GM10847 (cell line): Measurements from ENCODE around the gene FLT3.

Experiments used
- POLR2A ChIP-seq: IDR thresholded peaks from 2 replicates; pipeline ENCODE4 v1.6.1; 2011; ENCODE audit not compliant: insufficient read length; ENCODE audit errors: extremely low read depth

The FLT3 gene

GRCh38 chr13:28031220-28031895, 69.0 kb downstream of the FLT3 start:
- no peak for TF ChIP-seq POLR2A

GRCh38 chr13:28027607-28028364, 72.6 kb downstream of the FLT3 start:
- no peak for TF ChIP-seq POLR2A

GRCh38 chr13:28027071-28027470, 73.3 kb downstream of the FLT3 start:
- no peak for TF ChIP-seq POLR2A

GRCh38 chr13:28026508-28026907, 73.9 kb downstream of the FLT3 start:
- TF ChIP-seq POLR2A = no peak

GRCh38 chr13:28022848-28023518, 77.4 kb downstream of the FLT3 start:
- no peak for TF ChIP-seq POLR2A

- no peak for TF ChIP-seq POLR2A
Measured at GRCh38 chr13:28014301-28014700, 86.1 kb downstream of the FLT3 start.

GRCh38 chr13:28013482-28013881, 86.9 kb downstream of the FLT3 start:
- no peak for TF ChIP-seq POLR2A

- TF ChIP-seq POLR2A = no peak
Measured at GRCh38 chr13:28012896-28013295, 87.5 kb downstream of the FLT3 start.

- no peak for TF ChIP-seq POLR2A
Measured at GRCh38 chr13:28012383-28012782, 88.0 kb downstream of the FLT3 start.

GRCh38 chr13:28010046-28010445, 90.3 kb downstream of the FLT3 start:
- TF ChIP-seq POLR2A = no peak

GRCh38 chr13:28002886-28003698, 97.3 kb downstream of the FLT3 start:
- no peak for TF ChIP-seq POLR2A

- no peak for TF ChIP-seq POLR2A
Measured at GRCh38 chr13:28001837-28002473, 98.4 kb downstream of the FLT3 start.

GRCh38 chr13:28001049-28001448, 99.3 kb downstream of the FLT3 start:
- TF ChIP-seq POLR2A = no peak

GRCh38 chr13:28000567-28000966, 99.8 kb downstream of the FLT3 start:
- TF ChIP-seq POLR2A = no peak

- TF ChIP-seq POLR2A = no peak
Measured at GRCh38 chr13:27997904-27998522, 102.4 kb downstream of the FLT3 start.

GRCh38 chr13:27991881-27992280, 108.5 kb downstream of the FLT3 start:
- TF ChIP-seq POLR2A = no peak
